GM12874 (cell line): ENCODE results near the gene CARMIL3.

Source experiments
- CTCF ChIP-seq: IDR thresholded peaks from 2 replicates; pipeline ENCODE4 v1.5.1; 2011; ENCODE audit warnings: low read depth, mild to moderate bottlenecking, control low read depth, low read length, moderate library complexity; ENCODE audit not compliant: insufficient read depth

Gene CARMIL3

DNA sequence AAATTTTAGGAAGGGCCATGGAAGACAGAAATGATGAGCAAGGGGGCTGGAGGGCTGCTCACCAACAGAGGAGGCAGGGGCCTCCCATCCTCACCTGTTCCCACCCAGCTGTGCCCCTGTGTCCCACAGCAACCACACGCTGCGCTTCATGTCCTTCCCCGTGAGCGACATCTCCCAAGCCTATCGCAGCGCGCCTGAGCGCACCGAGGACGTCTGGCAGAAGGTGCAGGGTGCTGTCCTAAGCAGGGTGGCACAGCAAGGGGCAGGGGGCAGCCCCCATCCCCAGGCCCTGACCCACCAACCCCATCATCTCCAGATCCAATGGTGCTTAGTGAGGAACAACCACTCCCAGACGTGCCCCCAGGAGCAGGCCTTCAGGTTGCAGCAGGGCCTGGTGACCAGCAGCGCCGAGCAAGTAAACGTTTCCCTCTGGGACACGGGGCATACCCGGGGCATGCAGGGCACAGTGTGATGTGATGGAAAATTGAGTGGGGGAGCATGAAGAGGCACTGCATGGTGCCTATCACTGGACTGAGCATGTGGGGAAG, 8.1 kb downstream of the CARMIL3 start:
- no peak for TF ChIP-seq CTCF

- no peak for TF ChIP-seq CTCF
Observed at GRCh38 chr14:24060443-24060842, 8.6 kb downstream of the CARMIL3 start.

GRCh38 chr14:24060984-24061913, 9.4 kb downstream of the CARMIL3 start:
- TF ChIP-seq CTCF = no peak

DNA sequence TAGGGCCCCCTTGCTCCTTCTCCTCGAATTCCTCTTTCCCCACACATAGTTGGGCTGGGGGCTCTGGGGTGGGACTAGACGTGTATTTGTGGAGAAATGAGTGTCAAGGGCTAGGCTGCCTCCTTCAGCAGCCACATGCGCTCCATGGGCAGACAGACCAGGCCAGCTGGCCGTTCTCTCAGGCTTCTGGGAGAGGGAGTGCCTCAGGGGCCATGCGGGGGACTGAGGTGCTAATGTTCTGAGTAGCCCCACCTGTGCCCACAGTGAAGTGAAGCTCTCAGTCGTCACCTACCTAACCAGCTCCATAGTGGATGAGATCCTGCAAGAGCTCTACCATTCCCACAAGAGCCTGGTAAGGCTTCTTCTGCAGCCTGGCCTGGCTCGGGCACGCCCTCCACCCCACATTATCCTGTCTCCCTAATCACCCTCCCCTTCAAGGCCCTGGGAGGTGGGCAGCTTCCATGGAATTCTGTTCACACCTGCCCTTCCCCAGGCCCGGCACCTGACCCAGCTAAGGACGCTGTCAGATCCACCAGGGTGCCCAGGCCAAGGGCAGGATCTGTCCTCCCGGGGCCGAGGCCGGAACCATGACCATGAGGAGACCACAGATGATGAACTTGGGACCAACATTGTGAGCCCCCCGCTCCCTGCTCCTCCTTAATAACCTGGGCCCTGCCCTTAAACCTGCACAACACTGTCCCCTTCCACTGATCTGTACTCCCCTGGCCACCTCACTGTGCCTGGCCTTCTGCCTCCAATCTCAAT, 10.6 kb downstream of the CARMIL3 start:
- TF ChIP-seq CTCF = no peak

DNA sequence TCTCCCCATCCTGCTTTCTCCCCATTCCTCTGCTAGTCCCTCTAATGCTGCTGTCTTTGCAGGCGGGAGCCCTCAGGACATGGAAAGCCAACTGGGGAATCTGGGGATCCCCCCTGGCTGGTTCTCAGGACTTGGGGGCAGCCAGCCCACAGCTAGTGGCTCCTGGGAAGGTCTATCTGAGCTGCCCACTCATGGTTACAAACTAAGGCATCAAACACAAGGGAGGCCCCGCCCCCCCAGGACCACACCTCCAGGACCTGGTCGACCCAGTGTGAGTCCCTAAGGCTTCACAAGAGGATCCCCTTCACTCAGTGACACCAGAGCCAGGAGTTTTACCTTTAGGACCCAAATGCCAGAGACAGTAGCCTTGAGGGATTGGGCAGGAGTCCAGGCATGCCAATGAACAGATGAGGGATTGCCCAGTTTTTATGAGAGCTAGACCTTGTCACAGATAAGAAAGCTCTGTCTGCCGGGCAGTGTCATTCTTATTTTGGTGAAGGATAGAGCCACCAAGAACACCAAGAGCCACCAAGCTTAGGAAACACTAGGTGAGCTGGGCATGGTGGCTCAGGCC, 11.5 kb downstream of the CARMIL3 start:
- TF ChIP-seq CTCF = no peak

DNA sequence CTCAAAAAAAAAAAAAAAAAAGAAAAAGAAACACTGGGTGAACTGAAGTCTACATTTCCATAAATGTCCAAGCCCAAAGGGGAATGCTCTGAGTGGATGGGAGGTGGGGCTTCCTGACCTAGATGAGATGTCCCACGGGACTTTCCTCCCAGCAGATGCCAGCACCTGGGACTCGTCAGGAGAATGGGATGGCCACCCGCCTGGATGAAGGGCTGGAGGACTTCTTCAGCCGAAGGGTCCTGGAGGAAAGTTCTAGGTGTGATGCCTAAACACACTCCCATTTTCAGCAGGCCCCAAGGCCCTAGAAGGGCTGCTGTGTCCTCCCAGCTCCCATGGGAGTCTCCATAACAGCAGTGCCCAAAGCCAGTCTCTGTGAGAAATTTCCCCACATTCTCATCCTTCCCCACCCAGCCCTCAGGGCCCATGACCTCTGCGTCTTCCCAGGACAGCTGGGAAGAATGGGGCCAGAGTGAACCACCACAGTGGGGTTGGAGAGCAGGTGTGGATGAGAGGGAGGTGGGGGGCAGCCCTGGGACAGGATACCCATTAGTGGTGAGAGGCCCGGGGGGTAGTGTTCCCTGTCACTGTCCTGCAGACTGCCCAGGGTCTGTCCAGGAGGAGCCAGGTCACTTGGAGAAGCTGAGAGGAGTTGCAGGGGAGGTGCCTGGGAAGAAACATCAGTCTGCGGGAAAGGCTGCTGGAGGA, 12.4 kb downstream of the CARMIL3 start:
- TF ChIP-seq CTCF = no peak
